ENCODE measurements around the gene PIP4K2B. TPM values are rescaled to one million over a fixed set of nuclear protein-coding genes. Genes with fewer than 3 reads are reported as not detected.
"Not testable (repeated sequence)": the region's sequence is repeated elsewhere in the genome, so short reads cannot be mapped to it uniquely, and the experiment has no call there.

Gene PIP4K2B
- total RNA-seq, 2 donors from 2014 or later, result 36.1 to 42.0 TPM

- intact Hi-C loops (cut with DNase I), result loop anchor here (2.0 to 5.0 kb wide), 4 partner anchors 37 to 57 kb away; no protein-coding TSS in a partner anchor
- no peak for ATAC-seq
- no peak for DNase-seq
Observed at GRCh38 chr17:38733982-38734973, 65.1 kb downstream of the PIP4K2B start.

GRCh38 chr17:38733282-38733981 lies 65.9 kb downstream of the PIP4K2B start:
- intact Hi-C loops (cut with DNase I), result loop anchor here (5.0 kb wide), 3 partner anchors 36 to 56 kb away; no protein-coding TSS in a partner anchor
- DNase-seq (no peak), ATAC-seq (no peak)

- DNase-seq, result no peak
- ATAC-seq, result peak in 1 of 2 donors; percentile 9
- intact Hi-C loops (cut with DNase I), result loop anchor here (5.0 kb wide), 3 partner anchors 35 to 55 kb away; no protein-coding TSS in a partner anchor
Observed at GRCh38 chr17:38732376-38733281, 66.7 kb downstream of the PIP4K2B start.

- intact Hi-C loops (cut with DNase I), result loop anchor here (5.0 kb wide), 3 partner anchors 34 to 54 kb away; no protein-coding TSS in a partner anchor
- no peak for DNase-seq
- ATAC-seq, result no peak
Observed at GRCh38 chr17:38731526-38732294, 67.6 kb downstream of the PIP4K2B start.

- DNase-seq, result peak; percentile 87
- peak; percentile 46 to 47 for ATAC-seq
- intact Hi-C loops (cut with DNase I), result loop anchor here (5.0 kb wide), 3 partner anchors 33 to 53 kb away; no protein-coding TSS in a partner anchor
Observed at GRCh38 chr17:38730526-38731379, 68.6 kb downstream of the PIP4K2B start.

GRCh38 chr17:38729886-38730525 lies 69.3 kb downstream of the PIP4K2B start, which contains the start of gene CISD3:
CISD3 (plus strand) TSS chr17:38730341; CDS start chr17:38730359, 18 bp downstream.
- DNase-seq (peak; percentile 91), ATAC-seq (peak; percentile 83 to 93)
- intact Hi-C loops (cut with DNase I), result loop anchor here (5.0 kb wide), 3 partner anchors 33 to 53 kb away; no protein-coding TSS in a partner anchor

- DNase-seq (no peak), ATAC-seq (no peak)
- intact Hi-C loops (cut with DNase I), result no loop called here
Observed at GRCh38 chr17:38729368-38729885, 69.9 kb downstream of the PIP4K2B start.

- intact Hi-C loops (cut with DNase I), result no loop called here
- DNase-seq (no peak), ATAC-seq (no peak)
Observed at GRCh38 chr17:38728290-38728831, 71.0 kb downstream of the PIP4K2B start.

GRCh38 chr17:38727736-38728135 lies 71.6 kb downstream of the PIP4K2B start:
- intact Hi-C loops (cut with DNase I), result no loop called here
- ATAC-seq (no peak), DNase-seq (no peak)

GRCh38 chr17:38726145-38726544 lies 73.2 kb downstream of the PIP4K2B start:
- DNase-seq; ATAC-seq; intact Hi-C loops (cut with DNase I): not testable (repeated sequence)

- no peak for ATAC-seq
- intact Hi-C loops (cut with DNase I), result no loop called here
- no peak for DNase-seq
Observed at GRCh38 chr17:38725066-38725465, 74.3 kb downstream of the PIP4K2B start.

GRCh38 chr17:38724337-38724988 lies 74.9 kb downstream of the PIP4K2B start:
- DNase-seq (peak; percentile 68), ATAC-seq (peak; percentile 50 to 68)
- intact Hi-C loops (cut with DNase I), result no loop called here

GRCh38 chr17:38721802-38722201 lies 77.6 kb downstream of the PIP4K2B start:
- DNase-seq, result no peak
- intact Hi-C loops (cut with DNase I), result no loop called here
- no peak for ATAC-seq

GRCh38 chr17:38720941-38721340 lies 78.4 kb downstream of the PIP4K2B start:
- no peak for ATAC-seq

GRCh38 chr17:38719943-38720641 lies 79.3 kb downstream of the PIP4K2B start:
- DNase-seq (no peak), ATAC-seq (no peak)
- intact Hi-C loops (cut with DNase I), result no loop called here

More at GRCh38 chr17:38720941-38721340, 78.4 kb downstream of the PIP4K2B start:
- intact Hi-C loops (cut with DNase I), result no loop called here
- no peak for DNase-seq
